ENCODE data around the gene DOCK8.
"Not testable (repeated sequence)": the region's sequence is repeated elsewhere in the genome, so short reads cannot be mapped to it uniquely, and the experiment has no call there.

The DOCK8 gene

GRCh38 chr9:214648-215493 lies at the start of gene DOCK8:
DOCK8 (plus strand) TSS chr9:214865; CDS start chr9:214977, 112 bp downstream.
- peak; percentile 76 for DNase-seq (ENCODE audit: low spot score)

GRCh38 chr9:169757-170156 lies 44.9 kb upstream of the DOCK8 start:
- not testable (repeated sequence) for DNase-seq (ENCODE audit: low spot score)

GRCh38 chr9:178140-178825 lies 36.4 kb upstream of the DOCK8 start:
- peak; percentile 28 for DNase-seq (ENCODE audit: low spot score)

GRCh38 chr9:178970-179383 lies 35.7 kb upstream of the DOCK8 start, which contains the start of gene ZNG1A:
ZNG1A (minus strand) TSS chr9:179056; CDS start chr9:178969, 87 bp downstream.
- peak; percentile 70 for DNase-seq (ENCODE audit: low spot score)

GRCh38 chr9:199601-200000 lies 15.1 kb upstream of the DOCK8 start:
- not testable (repeated sequence) for DNase-seq (ENCODE audit: low spot score)

- DNase-seq (ENCODE audit: low spot score) = no peak
Observed at GRCh38 chr9:206481-206880, 8.2 kb upstream of the DOCK8 start.

- DNase-seq (ENCODE audit: low spot score) = no peak
Observed at GRCh38 chr9:209143-209758, 5.4 kb upstream of the DOCK8 start.

- DNase-seq (ENCODE audit: low spot score) = no peak
Observed at GRCh38 chr9:211036-211435, 3.6 kb upstream of the DOCK8 start.

GRCh38 chr9:211557-211956 lies 3.1 kb upstream of the DOCK8 start:
- DNase-seq (ENCODE audit: low spot score) = no peak

- DNase-seq (ENCODE audit: low spot score) = no peak
Observed at GRCh38 chr9:212297-212696, 2.4 kb upstream of the DOCK8 start.

- not testable (repeated sequence) for DNase-seq (ENCODE audit: low spot score)
Observed at GRCh38 chr9:213901-214300, 764 bp upstream of the DOCK8 start.

GRCh38 chr9:214351-214647 lies 366 bp upstream of the DOCK8 start:
- no peak for DNase-seq (ENCODE audit: low spot score)

GRCh38 chr9:215631-216155 lies 1.0 kb downstream of the DOCK8 start:
- no peak for DNase-seq (ENCODE audit: low spot score)

- no peak for DNase-seq (ENCODE audit: low spot score)
Observed at GRCh38 chr9:216866-217265, 2.2 kb downstream of the DOCK8 start.

GRCh38 chr9:217950-218349 lies 3.3 kb downstream of the DOCK8 start:
- DNase-seq (ENCODE audit: low spot score) = no peak

GRCh38 chr9:219036-219435 lies 4.4 kb downstream of the DOCK8 start:
- not testable (repeated sequence) for DNase-seq (ENCODE audit: low spot score)

GRCh38 chr9:219670-220365 lies 5.2 kb downstream of the DOCK8 start:
- DNase-seq (ENCODE audit: low spot score) = no peak

GRCh38 chr9:221989-222776 lies 7.5 kb downstream of the DOCK8 start:
- no peak for DNase-seq (ENCODE audit: low spot score)

GRCh38 chr9:223152-223551 lies 8.5 kb downstream of the DOCK8 start:
- no peak for DNase-seq (ENCODE audit: low spot score)

- no peak for DNase-seq (ENCODE audit: low spot score)
Observed at GRCh38 chr9:224026-224425, 9.4 kb downstream of the DOCK8 start.

All from left forelimb (tissue), 1 donor.